GM23338 (cell line): ENCODE measurements around the gene CTRB1. TPM values are rescaled to one million over a fixed set of nuclear protein-coding genes. Genes with fewer than 3 reads are reported as not detected.

Source experiments
- ATAC-seq: fragments of 200-7000 bp; cut with Tn5 transposase; 3 replicates; pipeline ENCODE4 v1.9.1; 2020
- DNase-seq: peaks from one replicate; pipeline ENCODE4 v3.0.0-alpha.2; 2015; ENCODE audit warnings: low spot score
- H2AFZ ChIP-seq: fragments of 200-600 bp; sonication (generic); 2 replicates; pipeline ENCODE4 v1.8.0; 2016; ENCODE audit warnings: antibody characterized with exemption, mild to moderate bottlenecking, moderate library complexity
- H3F3A ChIP-seq: fragments of 200-600 bp; sonication (generic); replicated peaks from 2 replicates; pipeline ENCODE4 v1.8.0; 2017; ENCODE audit warnings: antibody characterized with exemption, mixed run types, low read depth
- H3K27ac ChIP-seq: fragments of 200-600 bp; sonication (generic); 2 replicates; pipeline ENCODE4 v1.6.1; 2016; ENCODE audit warnings: low read depth
- H3K27me3 ChIP-seq: fragments of 200-600 bp; sonication (generic); 2 replicates; pipeline ENCODE4 v1.8.0; 2016; ENCODE audit warnings: mild to moderate bottlenecking, mixed run types, moderate library complexity; ENCODE audit not compliant: insufficient read depth
- H3K36me3 ChIP-seq: fragments of 200-600 bp; sonication (generic); 2 replicates; pipeline ENCODE4 v1.8.0; 2016; ENCODE audit warnings: mild to moderate bottlenecking; ENCODE audit not compliant: insufficient read depth
- H3K4me1 ChIP-seq: fragments of 200-600 bp; sonication (generic); 2 replicates; pipeline ENCODE4 v1.8.0; 2016; ENCODE audit warnings: mild to moderate bottlenecking, moderate library complexity; ENCODE audit not compliant: insufficient read depth
- H3K4me2 ChIP-seq: fragments of 200-600 bp; sonication (generic); 2 replicates; pipeline ENCODE4 v1.7.1; 2017; ENCODE audit warnings: mixed run types
- H3K4me3 ChIP-seq: fragments of 200-600 bp; sonication (generic); 2 replicates; pipeline ENCODE4 v1.6.1; 2016; ENCODE audit warnings: mixed run types
- H3K79me2 ChIP-seq: fragments of 200-600 bp; sonication (generic); replicated peaks from 2 replicates; pipeline ENCODE4 v1.8.0; 2017; ENCODE audit warnings: mild to moderate bottlenecking; ENCODE audit not compliant: insufficient read depth
- H3K9me2 ChIP-seq: fragments of 200-600 bp; sonication (generic); 2 replicates; pipeline ENCODE4 v1.8.0; 2017; ENCODE audit not compliant: insufficient read depth
- H4K20me1 ChIP-seq: fragments of 200-600 bp; sonication (generic); replicated peaks from 2 replicates; pipeline ENCODE4 v1.8.0; 2017; ENCODE audit warnings: mild to moderate bottlenecking; ENCODE audit not compliant: insufficient read depth
- H3K27ac Mint-ChIP-seq: 2 replicates; pipeline ENCODE4 v1.8.0; 2020; ENCODE audit warnings: inconsistent platforms, mild to moderate bottlenecking, moderate library complexity, mixed read lengths
- H3K27me3 Mint-ChIP-seq: 3 replicates; pipeline ENCODE4 v1.8.0; 2022; ENCODE audit warnings: low read depth, mild to moderate bottlenecking, moderate library complexity, mixed read lengths, inconsistent platforms; ENCODE audit not compliant: insufficient read depth, poor library complexity
- H3K36me3 Mint-ChIP-seq: 3 replicates; pipeline ENCODE4 v1.8.0; 2021; ENCODE audit warnings: low read depth, mild to moderate bottlenecking, inconsistent platforms, moderate library complexity, mixed read lengths
- H3K4me1 Mint-ChIP-seq: 3 replicates; pipeline ENCODE4 v1.8.0; 2020; ENCODE audit warnings: mild to moderate bottlenecking, inconsistent platforms, mixed read lengths
- H3K4me3 Mint-ChIP-seq: 3 replicates; pipeline ENCODE4 v1.8.0; 2021; ENCODE audit warnings: moderate library complexity, mild to moderate bottlenecking, inconsistent platforms, mixed read lengths
- H3K9me3 Mint-ChIP-seq: 3 replicates; pipeline ENCODE4 v1.8.0; 2020; ENCODE audit warnings: moderate library complexity, mild to moderate bottlenecking, inconsistent platforms, mixed read lengths
- CREB1 ChIP-seq: fragments of 250-450 bp; sonication (Bioruptor Pico); IDR thresholded peaks from 2 replicates; pipeline ENCODE4 v1.5.0; 2020; ENCODE audit warnings: low read depth, mild to moderate bottlenecking, moderate library complexity
- EZH2 ChIP-seq: fragments of 200-600 bp; sonication (generic); IDR thresholded peaks from one replicate; pipeline ENCODE4 v1.8.0; 2017; ENCODE audit warnings: antibody characterized with exemption, mild to moderate bottlenecking, low read depth; ENCODE audit not compliant: unreplicated experiment
- JUNB ChIP-seq: IDR thresholded peaks from one replicate; pipeline ENCODE4 v1.6.1; 2016; ENCODE audit warnings: antibody characterized with exemption; ENCODE audit not compliant: unreplicated experiment
- NANOG ChIP-seq: IDR thresholded peaks from 2 replicates; pipeline ENCODE4 v1.6.1; 2016; ENCODE audit warnings: antibody characterized with exemption, borderline replicate concordance
- POLR2AphosphoS5 ChIP-seq: IDR thresholded peaks from 2 replicates; pipeline ENCODE4 v1.6.1; 2016; ENCODE audit warnings: antibody characterized with exemption, low read depth
- STAT1 ChIP-seq: IDR thresholded peaks from one replicate; pipeline ENCODE4 v1.6.1; 2016; ENCODE audit warnings: antibody characterized with exemption; ENCODE audit not compliant: unreplicated experiment
- ZNF114 ChIP-seq: fragments of 250-450 bp; sonication (Bioruptor Pico); IDR thresholded peaks from 2 replicates; pipeline ENCODE4 v1.5.0; 2020; ENCODE audit warnings: mild to moderate bottlenecking, moderate library complexity
- ZNF331 ChIP-seq: fragments of 250-450 bp; sonication (Bioruptor Pico); IDR thresholded peaks from 2 replicates; pipeline ENCODE4 v1.5.0; 2020; ENCODE audit warnings: low read depth, mild to moderate bottlenecking, moderate library complexity
- polyA plus RNA-seq: library from polyadenylated mRNA; unstranded; fragments of >200 nt; fragmentation: Nextera tagmentation; extraction: Ambion mirVana; gene quantifications from 2 replicates; pipeline ENCODE4 v1.2.1, GENCODE V29; 2016
- total RNA-seq: library from RNA; depleted of rRNA; stranded (reverse); fragments of >200 nt; shearing (Covaris generic); gene quantifications from 2 replicates; pipeline ENCODE4 v1.2.3, GENCODE V29; 2014
- TF ChIP-seq, protein P1 (sequence below), 2 experiments: fragments of 200-600 bp in 1 of 2; sonication (generic) in 1 of 2; conservative IDR thresholded peaks; 2 replicates each; pipeline versions ENCODE4 v1.5.1 to v1.6.1; 2016 to 2017; ENCODE audit warnings: antibody characterized with exemption in 2 of 2, low read depth in 2 of 2, mild to moderate bottlenecking in 2 of 2, moderate library complexity in 1 of 2
- TF ChIP-seq, protein P2 (sequence below): IDR thresholded peaks from 2 replicates; pipeline ENCODE4 v1.6.1; 2016; ENCODE audit warnings: antibody characterized with exemption
- TF ChIP-seq, protein P3 (sequence below): IDR thresholded peaks from one replicate; pipeline ENCODE4 v1.6.1; 2018; ENCODE audit warnings: antibody characterized with exemption; ENCODE audit not compliant: unreplicated experiment

CTRB1 gene
- total and polyA plus RNA-seq, 2 experiments from 2014 or later: not detected

DNA sequence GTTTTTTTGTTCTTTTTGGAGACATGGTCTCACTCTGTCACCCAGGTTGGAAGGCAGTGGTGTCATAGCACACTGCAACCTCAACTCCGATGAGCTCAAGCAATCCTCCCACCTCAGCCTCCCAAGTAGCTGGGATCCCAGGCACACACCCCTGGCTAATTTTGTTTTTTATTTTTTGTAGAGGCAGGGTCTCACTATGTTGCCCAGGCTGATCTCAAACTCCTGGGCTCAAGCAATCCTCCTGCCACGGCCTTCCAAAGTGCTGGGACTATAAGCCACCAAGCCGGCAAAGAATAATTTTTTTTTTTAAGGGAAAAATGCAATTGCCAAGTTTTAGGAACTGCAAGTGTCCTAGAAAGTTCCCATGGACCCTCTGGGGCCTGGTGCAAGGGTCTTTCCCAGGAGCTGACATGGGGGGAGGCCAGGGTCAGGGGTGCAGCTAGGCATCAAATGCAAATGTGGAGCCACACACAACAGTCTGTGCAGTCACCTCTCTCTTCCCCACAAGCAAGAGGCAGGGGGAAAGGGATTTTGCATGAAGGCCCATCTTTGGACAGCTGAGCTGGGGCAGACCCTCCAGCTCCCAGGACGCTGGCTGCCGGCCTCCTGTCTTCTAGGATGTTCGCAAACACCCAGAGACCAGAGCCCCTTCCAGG lies 52.8 kb downstream of the CTRB1 start (continued):
- TF ChIP-seq, protein P1, sequence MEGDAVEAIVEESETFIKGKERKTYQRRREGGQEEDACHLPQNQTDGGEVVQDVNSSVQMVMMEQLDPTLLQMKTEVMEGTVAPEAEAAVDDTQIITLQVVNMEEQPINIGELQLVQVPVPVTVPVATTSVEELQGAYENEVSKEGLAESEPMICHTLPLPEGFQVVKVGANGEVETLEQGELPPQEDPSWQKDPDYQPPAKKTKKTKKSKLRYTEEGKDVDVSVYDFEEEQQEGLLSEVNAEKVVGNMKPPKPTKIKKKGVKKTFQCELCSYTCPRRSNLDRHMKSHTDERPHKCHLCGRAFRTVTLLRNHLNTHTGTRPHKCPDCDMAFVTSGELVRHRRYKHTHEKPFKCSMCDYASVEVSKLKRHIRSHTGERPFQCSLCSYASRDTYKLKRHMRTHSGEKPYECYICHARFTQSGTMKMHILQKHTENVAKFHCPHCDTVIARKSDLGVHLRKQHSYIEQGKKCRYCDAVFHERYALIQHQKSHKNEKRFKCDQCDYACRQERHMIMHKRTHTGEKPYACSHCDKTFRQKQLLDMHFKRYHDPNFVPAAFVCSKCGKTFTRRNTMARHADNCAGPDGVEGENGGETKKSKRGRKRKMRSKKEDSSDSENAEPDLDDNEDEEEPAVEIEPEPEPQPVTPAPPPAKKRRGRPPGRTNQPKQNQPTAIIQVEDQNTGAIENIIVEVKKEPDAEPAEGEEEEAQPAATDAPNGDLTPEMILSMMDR (conservative IDR thresholded peaks at IDR 0.05; ENCODE audit: low read depth in 2 of 2): no peak
- TF ChIP-seq CREB1 (CRISPR knock-in tag) (no peak), ZNF331 (CRISPR knock-in tag) (no peak), NANOG (no peak), JUNB (no peak), POLR2AphosphoS5 (no peak), STAT1 (no peak)
- TF ChIP-seq, protein P2, sequence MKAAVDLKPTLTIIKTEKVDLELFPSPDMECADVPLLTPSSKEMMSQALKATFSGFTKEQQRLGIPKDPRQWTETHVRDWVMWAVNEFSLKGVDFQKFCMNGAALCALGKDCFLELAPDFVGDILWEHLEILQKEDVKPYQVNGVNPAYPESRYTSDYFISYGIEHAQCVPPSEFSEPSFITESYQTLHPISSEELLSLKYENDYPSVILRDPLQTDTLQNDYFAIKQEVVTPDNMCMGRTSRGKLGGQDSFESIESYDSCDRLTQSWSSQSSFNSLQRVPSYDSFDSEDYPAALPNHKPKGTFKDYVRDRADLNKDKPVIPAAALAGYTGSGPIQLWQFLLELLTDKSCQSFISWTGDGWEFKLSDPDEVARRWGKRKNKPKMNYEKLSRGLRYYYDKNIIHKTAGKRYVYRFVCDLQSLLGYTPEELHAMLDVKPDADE: no peak
- TF ChIP-seq, protein P3, sequence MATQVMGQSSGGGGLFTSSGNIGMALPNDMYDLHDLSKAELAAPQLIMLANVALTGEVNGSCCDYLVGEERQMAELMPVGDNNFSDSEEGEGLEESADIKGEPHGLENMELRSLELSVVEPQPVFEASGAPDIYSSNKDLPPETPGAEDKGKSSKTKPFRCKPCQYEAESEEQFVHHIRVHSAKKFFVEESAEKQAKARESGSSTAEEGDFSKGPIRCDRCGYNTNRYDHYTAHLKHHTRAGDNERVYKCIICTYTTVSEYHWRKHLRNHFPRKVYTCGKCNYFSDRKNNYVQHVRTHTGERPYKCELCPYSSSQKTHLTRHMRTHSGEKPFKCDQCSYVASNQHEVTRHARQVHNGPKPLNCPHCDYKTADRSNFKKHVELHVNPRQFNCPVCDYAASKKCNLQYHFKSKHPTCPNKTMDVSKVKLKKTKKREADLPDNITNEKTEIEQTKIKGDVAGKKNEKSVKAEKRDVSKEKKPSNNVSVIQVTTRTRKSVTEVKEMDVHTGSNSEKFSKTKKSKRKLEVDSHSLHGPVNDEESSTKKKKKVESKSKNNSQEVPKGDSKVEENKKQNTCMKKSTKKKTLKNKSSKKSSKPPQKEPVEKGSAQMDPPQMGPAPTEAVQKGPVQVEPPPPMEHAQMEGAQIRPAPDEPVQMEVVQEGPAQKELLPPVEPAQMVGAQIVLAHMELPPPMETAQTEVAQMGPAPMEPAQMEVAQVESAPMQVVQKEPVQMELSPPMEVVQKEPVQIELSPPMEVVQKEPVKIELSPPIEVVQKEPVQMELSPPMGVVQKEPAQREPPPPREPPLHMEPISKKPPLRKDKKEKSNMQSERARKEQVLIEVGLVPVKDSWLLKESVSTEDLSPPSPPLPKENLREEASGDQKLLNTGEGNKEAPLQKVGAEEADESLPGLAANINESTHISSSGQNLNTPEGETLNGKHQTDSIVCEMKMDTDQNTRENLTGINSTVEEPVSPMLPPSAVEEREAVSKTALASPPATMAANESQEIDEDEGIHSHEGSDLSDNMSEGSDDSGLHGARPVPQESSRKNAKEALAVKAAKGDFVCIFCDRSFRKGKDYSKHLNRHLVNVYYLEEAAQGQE: no peak

DNA sequence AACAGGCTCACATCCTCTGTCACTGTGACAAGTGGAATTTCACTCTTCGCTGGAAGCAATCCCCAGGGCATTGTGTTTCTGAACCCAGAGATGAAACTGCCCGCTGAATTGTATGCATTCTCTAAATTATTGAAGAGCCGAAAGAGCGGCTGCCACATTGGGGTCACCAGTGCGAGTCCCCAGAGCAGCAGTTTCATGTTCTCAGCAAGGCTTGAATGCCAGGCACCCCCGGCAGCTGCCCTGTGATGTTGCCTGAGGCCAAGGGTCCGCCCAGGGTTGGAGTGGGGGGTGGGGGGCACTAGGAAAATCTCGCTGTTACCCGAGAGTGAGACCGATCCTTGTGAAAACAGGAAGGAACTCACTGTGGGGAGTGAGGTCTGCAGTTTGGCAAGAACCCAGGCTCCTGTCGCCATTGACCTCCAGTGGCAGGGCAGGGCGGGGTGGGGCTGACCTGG lies 53.3 kb downstream of the CTRB1 start:
- H3K4me3 Mint-ChIP-seq: no peak overlapping the region
- Histone ChIP-seq H3K4me2 (no peak overlapping the region), H3K4me1 (no peaks in the 10 kb centered on the region), H4K20me1 (no peaks in the 10 kb centered on the region), H3K4me3 (no peak overlapping the region), H3K27ac (no peak overlapping the region), H3K36me3 (no peaks in the 10 kb centered on the region), H3K79me2 (no peaks in the 10 kb centered on the region), H3K27me3 (no peaks in the 10 kb centered on the region), H3F3A (0 out of 2 replicates have a peak, but pooled peaks cover 2% of the 10 kb centered on the region), H3K9me2 (no peaks in the 10 kb centered on the region), H2AFZ (no peak overlapping the region)
- peaks cover 8% of the 10 kb centered on the region for H3K27me3 Mint-ChIP-seq
- no peak for ATAC-seq
- no peak for DNase-seq
- H3K36me3 Mint-ChIP-seq: no peaks in the 10 kb centered on the region
- peaks cover 6% of the 10 kb centered on the region; the same call in 1 of the 3 replicates for H3K4me1 Mint-ChIP-seq
- H3K9me3 Mint-ChIP-seq: no peaks in the 10 kb centered on the region
- H3K27ac Mint-ChIP-seq: no peak overlapping the region
- TF ChIP-seq NANOG (no peak), ZNF331 (CRISPR knock-in tag) (no peak), CREB1 (CRISPR knock-in tag) (no peak), STAT1 (no peak), EZH2 (no peak), ZNF114 (CRISPR knock-in tag) (no peak), JUNB (no peak)
- TF ChIP-seq, protein P2: no peak
- TF ChIP-seq, protein P1 (conservative IDR thresholded peaks at IDR 0.05; ENCODE audit: low read depth in 2 of 2): no peak
